Suprapubic skin (tissue), 4 donors: ENCODE measurements around the gene ZSCAN10. TPM values are rescaled to one million over a fixed set of nuclear protein-coding genes. Genes with fewer than 3 reads are reported as not detected.
A peak's percentile ranks its signal among the peaks of the same experiment; 100 is the strongest.

Experiments
- DNase-seq, 2 donors: peaks; one replicate each; pipeline ENCODE4 v3.0.0-alpha.2; 2019; ENCODE audit warnings: low spot score in 2 of 2
- H3K27ac ChIP-seq: fragments of 200-600 bp; sonication (generic); one replicate; pipeline ENCODE4 v1.5.1; 2019
- H3K27me3 ChIP-seq: fragments of 200-600 bp; sonication (generic); one replicate; pipeline ENCODE4 v1.5.1; 2019
- H3K36me3 ChIP-seq: fragments of 200-600 bp; sonication (generic); one replicate; pipeline ENCODE4 v1.5.1; 2019
- H3K4me1 ChIP-seq: fragments of 200-600 bp; sonication (generic); one replicate; pipeline ENCODE4 v1.5.1; 2019
- H3K4me3 ChIP-seq: fragments of 200-600 bp; sonication (generic); one replicate; pipeline ENCODE4 v1.5.1; 2019; ENCODE audit warnings: mild to moderate bottlenecking
- H3K9me3 ChIP-seq: fragments of 200-600 bp; sonication (generic); one replicate; pipeline ENCODE4 v1.5.1; 2019
- CTCF ChIP-seq, 2 donors: fragments of 200-600 bp in 1 of 2; fragments of 450-650 bp in 1 of 2; sonication (generic) in 1 of 2; IDR thresholded peaks; one replicate each; pipeline ENCODE4 v1.5.1; 2016 to 2019; ENCODE audit warnings: antibody characterized with exemption in 2 of 2, mild to moderate bottlenecking in 1 of 2, moderate library complexity in 1 of 2
- EP300 ChIP-seq: sonication (generic); formaldehyde crosslinking; IDR thresholded peaks from one replicate; pipeline ENCODE4 v1.6.1; 2017; ENCODE audit warnings: antibody characterized with exemption
- POLR2A ChIP-seq, 2 donors: fragments of 450-650 bp; IDR thresholded peaks; one replicate each; pipeline ENCODE4 v1.6.1; 2017; ENCODE audit warnings: antibody characterized with exemption in 2 of 2, mild to moderate bottlenecking in 2 of 2, moderate library complexity in 2 of 2
- POLR2AphosphoS5 ChIP-seq, 3 donors: sonication (generic); formaldehyde crosslinking; IDR thresholded peaks; one replicate each; pipeline ENCODE4 v1.6.1; 2017; ENCODE audit warnings: antibody characterized with exemption in 3 of 3
- WGBS: methylation state at CpG from one replicate; pipeline ENCODE4 v1.1.5; 2018; 5-methylcytosine and 5-hydroxymethylcytosine counted together
- total RNA-seq, 4 donors: library from RNA; depleted of rRNA; stranded (reverse); fragments of >200 nt; gene quantifications; one replicate each; pipeline ENCODE4 v1.1.0, GENCODE V29; 2016

The ZSCAN10 gene
- total RNA-seq, 4 donors from 2014 or later, result not detected

GRCh38 chr16:3088925-3089716, 10.0 kb downstream of the ZSCAN10 start:
- 94% methylated on average over 53 of the region's 71 CpGs for WGBS
- Histone ChIP-seq H3K36me3 (no peaks in the 10 kb centered on the region), H3K27me3 (peaks cover 21% of the 10 kb centered on the region), H3K9me3 (no peaks in the 10 kb centered on the region), H3K4me3 (no peak overlapping the region), H3K27ac (no peak overlapping the region), H3K4me1 (peaks cover 11% of the 10 kb centered on the region)
- DNase-seq, result peak in 1 of 2 donors; percentile 75
- TF ChIP-seq EP300 (no peak), POLR2A (IDR thresholded peaks at IDR 0.05) (no peak), CTCF (IDR thresholded peaks at IDR 0.05) (no peak), POLR2AphosphoS5 (IDR thresholded peaks at IDR 0.05) (no peak)

GRCh38 chr16:3088450-3088849, 10.6 kb downstream of the ZSCAN10 start:
- DNase-seq, result no peak
- 69% methylated on average over 7 of the region's 7 CpGs for WGBS
- no peaks in the 10 kb centered on the region for H3K9me3 ChIP-seq

GRCh38 chr16:3087243-3088235, 11.6 kb downstream of the ZSCAN10 start:
- DNase-seq, result peak in 1 of 2 donors; percentile 77
- Histone ChIP-seq H3K9me3 (no peaks in the 10 kb centered on the region), H3K36me3 (no peaks in the 10 kb centered on the region), H3K4me1 (peaks cover 11% of the 10 kb centered on the region), H3K27me3 (peaks cover 16% of the 10 kb centered on the region), H3K4me3 (peak overlapping the region; percentile 17), H3K27ac (peak overlapping the region; percentile 6)
- TF ChIP-seq POLR2AphosphoS5 (IDR thresholded peaks at IDR 0.05), result no peak
- WGBS, result 52% methylated on average over 12 of the region's 18 CpGs

More at GRCh38 chr16:3088450-3088849, 10.6 kb downstream of the ZSCAN10 start:
- peaks cover 11% of the 10 kb centered on the region for H3K4me1 ChIP-seq
- H3K4me3 ChIP-seq, result no peak overlapping the region
- TF ChIP-seq POLR2AphosphoS5 (IDR thresholded peaks at IDR 0.05) (no peak), CTCF (IDR thresholded peaks at IDR 0.05) (no peak), POLR2A (IDR thresholded peaks at IDR 0.05) (no peak), EP300 (no peak)
- no peaks in the 10 kb centered on the region for H3K36me3 ChIP-seq
- no peak overlapping the region for H3K27ac ChIP-seq
- peaks cover 21% of the 10 kb centered on the region for H3K27me3 ChIP-seq

- no peak for DNase-seq
- Histone ChIP-seq H3K4me1 (peaks cover 11% of the 10 kb centered on the region), H3K4me3 (peak overlapping the region; percentile 17), H3K27me3 (peaks cover 9% of the 10 kb centered on the region), H3K36me3 (no peaks in the 10 kb centered on the region), H3K27ac (peak overlapping the region; percentile 6), H3K9me3 (no peaks in the 10 kb centered on the region)
- TF ChIP-seq POLR2A (IDR thresholded peaks at IDR 0.05) (no peak), POLR2AphosphoS5 (IDR thresholded peaks at IDR 0.05) (no peak), EP300 (no peak), CTCF (IDR thresholded peaks at IDR 0.05) (no peak)
- WGBS, result 63% methylated on average over 10 of the region's 14 CpGs
These were observed 12.4 kb downstream of the ZSCAN10 start for GRCh38 chr16:3086596-3087242.

GRCh38 chr16:3085868-3086595, 13.1 kb downstream of the ZSCAN10 start:
- peak overlapping the region; percentile 17 for H3K4me3 ChIP-seq
- H3K9me3 ChIP-seq, result no peaks in the 10 kb centered on the region
- DNase-seq, result no peak
- H3K27me3 ChIP-seq, result peaks cover 5% of the 10 kb centered on the region
- no peaks in the 10 kb centered on the region for H3K36me3 ChIP-seq
- WGBS, result 85% methylated on average over 17 of the region's 17 CpGs
- no peak overlapping the region for H3K27ac ChIP-seq
- no peak for TF ChIP-seq CTCF (IDR thresholded peaks at IDR 0.05)
- peaks cover 11% of the 10 kb centered on the region for H3K4me1 ChIP-seq
